Nephron (organoid): ENCODE results near the gene SIK3.

Source experiments
- H3K27ac Mint-ChIP-seq, 3 experiments: 2 replicates each; pipeline ENCODE4 v1.8.0; 2020; ENCODE audit warnings: mixed read lengths in 3 of 3, mild to moderate bottlenecking in 2 of 3, moderate library complexity in 1 of 3
- H3K27me3 Mint-ChIP-seq: 2 replicates; pipeline ENCODE4 v1.8.0; 2021; ENCODE audit warnings: low read depth, mild to moderate bottlenecking, moderate library complexity, mixed read lengths
- H3K36me3 Mint-ChIP-seq: 2 replicates; pipeline ENCODE4 v1.8.0; 2020; ENCODE audit warnings: low read depth, mixed read lengths
- H3K4me1 Mint-ChIP-seq: 2 replicates; pipeline ENCODE4 v1.8.0; 2020; ENCODE audit warnings: mixed read lengths
- H3K4me3 Mint-ChIP-seq, 3 experiments: 2 replicates each; pipeline ENCODE4 v1.8.0; 2020; ENCODE audit warnings: mild to moderate bottlenecking in 3 of 3, mixed read lengths in 3 of 3, moderate library complexity in 2 of 3
- H3K9me3 Mint-ChIP-seq: 2 replicates; pipeline ENCODE4 v1.8.0; 2020; ENCODE audit warnings: mixed read lengths
- TF ChIP-seq, protein P1 (sequence below), 3 experiments: fragments of 200-600 bp; sonication (generic); IDR thresholded peaks; one replicate each; pipeline ENCODE4 v1.5.0; 2021; ENCODE audit warnings: antibody characterized with exemption in 3 of 3; ENCODE audit not compliant: unreplicated experiment in 3 of 3

Gene SIK3

DNA sequence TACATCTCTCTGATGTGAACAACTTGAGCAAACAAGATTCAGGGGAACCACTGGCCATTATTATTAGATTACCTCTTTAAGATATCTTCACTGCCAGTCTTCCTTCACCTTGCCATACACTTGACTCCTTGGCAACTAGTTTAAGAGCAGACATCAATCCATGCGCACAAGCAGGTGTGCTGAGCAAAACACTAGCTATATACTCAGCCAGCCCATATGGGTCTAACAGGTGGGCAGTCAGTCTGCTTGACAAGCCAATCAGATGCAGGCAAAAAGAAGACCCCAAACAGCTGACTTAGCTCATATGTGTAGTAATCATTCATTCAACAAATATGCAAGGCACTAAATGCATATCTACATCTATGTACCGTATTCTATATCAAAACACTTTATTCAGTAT, 101.2 kb downstream of the SIK3 start:
- Mint-ChIP-seq H3K9me3 (no peaks in the 10 kb centered on the region), H3K27me3 (no peaks in the 10 kb centered on the region), H3K4me1 (peaks cover 23% of the 10 kb centered on the region), H3K36me3 (no peaks in the 10 kb centered on the region), H3K27ac (no peak overlapping the region), H3K4me3 (no peak overlapping the region)
- TF ChIP-seq, protein P1, sequence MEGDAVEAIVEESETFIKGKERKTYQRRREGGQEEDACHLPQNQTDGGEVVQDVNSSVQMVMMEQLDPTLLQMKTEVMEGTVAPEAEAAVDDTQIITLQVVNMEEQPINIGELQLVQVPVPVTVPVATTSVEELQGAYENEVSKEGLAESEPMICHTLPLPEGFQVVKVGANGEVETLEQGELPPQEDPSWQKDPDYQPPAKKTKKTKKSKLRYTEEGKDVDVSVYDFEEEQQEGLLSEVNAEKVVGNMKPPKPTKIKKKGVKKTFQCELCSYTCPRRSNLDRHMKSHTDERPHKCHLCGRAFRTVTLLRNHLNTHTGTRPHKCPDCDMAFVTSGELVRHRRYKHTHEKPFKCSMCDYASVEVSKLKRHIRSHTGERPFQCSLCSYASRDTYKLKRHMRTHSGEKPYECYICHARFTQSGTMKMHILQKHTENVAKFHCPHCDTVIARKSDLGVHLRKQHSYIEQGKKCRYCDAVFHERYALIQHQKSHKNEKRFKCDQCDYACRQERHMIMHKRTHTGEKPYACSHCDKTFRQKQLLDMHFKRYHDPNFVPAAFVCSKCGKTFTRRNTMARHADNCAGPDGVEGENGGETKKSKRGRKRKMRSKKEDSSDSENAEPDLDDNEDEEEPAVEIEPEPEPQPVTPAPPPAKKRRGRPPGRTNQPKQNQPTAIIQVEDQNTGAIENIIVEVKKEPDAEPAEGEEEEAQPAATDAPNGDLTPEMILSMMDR (IDR thresholded peaks at IDR 0.05; ENCODE audit: unreplicated experiment in 3 of 3) = no peak

DNA sequence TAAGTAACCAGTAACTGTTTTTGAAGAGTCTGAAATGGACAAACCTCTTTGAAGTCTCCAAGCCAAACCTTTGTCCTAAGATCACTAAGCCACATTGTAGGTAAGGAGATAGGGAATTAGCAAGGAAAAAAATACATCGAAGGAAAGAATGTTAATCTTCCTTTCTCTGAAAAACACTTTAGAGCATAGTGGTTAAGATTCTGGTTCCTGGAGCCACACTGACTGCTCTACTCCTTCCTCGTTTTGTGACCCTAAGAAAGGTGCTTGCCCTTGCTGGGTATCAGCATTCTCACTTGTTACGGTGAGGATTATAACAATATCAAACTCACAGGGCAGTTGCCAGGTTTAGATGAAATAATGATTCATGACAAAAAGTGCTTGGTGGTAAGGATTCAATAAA, 104.0 kb downstream of the SIK3 start:
- Mint-ChIP-seq H3K9me3 (no peaks in the 10 kb centered on the region), H3K36me3 (no peaks in the 10 kb centered on the region), H3K27ac (peak overlapping the region in 2 of 3 experiments; percentile 48 to 88), H3K4me1 (peaks cover 28% of the 10 kb centered on the region), H3K27me3 (no peaks in the 10 kb centered on the region), H3K4me3 (no peak overlapping the region)
- TF ChIP-seq, protein P1 (IDR thresholded peaks at IDR 0.05; ENCODE audit: unreplicated experiment in 3 of 3) = no peak

DNA sequence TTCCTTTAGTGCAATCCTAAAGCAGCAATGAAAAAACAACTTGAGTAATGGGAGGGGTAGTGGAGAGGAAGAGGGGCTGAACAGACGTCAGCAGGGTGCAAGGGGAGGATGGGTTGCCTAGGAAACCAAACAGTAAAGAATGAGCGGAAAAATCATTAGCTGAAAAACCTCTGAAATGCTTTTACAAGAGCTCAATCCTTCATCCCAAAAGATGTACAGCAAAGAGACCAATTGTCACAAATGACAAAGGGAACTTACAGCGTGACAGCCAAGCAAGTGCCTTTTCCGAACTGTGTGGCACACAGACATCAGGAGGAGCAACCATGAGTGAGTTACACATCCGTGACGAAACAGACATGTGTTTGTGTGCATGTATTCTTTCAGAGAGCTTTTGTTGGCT, 104.6 kb downstream of the SIK3 start:
- no peaks in the 10 kb centered on the region for H3K27me3 Mint-ChIP-seq
- H3K4me3 Mint-ChIP-seq = peak overlapping the region in 1 of 3 experiments; percentile 7
- no peaks in the 10 kb centered on the region for H3K36me3 Mint-ChIP-seq
- peak overlapping the region; percentile 16 to 88 (median 48) for H3K27ac Mint-ChIP-seq
- TF ChIP-seq, protein P1 (IDR thresholded peaks at IDR 0.05; ENCODE audit: unreplicated experiment in 3 of 3) = no peak
- peaks cover 33% of the 10 kb centered on the region for H3K4me1 Mint-ChIP-seq
- H3K9me3 Mint-ChIP-seq = no peaks in the 10 kb centered on the region

DNA sequence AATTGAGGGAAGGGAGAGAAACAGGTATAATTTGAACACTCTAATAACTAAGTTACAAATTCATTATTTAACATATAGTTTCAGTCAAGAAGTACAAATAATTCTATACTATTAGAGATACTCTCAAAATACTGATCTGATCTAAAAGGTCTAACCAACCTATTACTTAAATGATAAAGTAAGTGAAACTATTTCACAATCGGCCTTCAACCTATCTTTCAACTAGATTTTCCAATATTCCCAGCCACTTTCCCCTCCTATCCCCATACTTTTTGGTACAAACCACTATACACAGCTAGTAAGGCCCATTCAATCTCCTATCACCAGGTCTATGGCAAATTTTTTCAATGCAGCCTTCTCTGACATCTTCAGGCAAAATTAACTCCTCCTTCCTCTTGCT, 106.7 kb downstream of the SIK3 start:
- H3K27me3 Mint-ChIP-seq = no peaks in the 10 kb centered on the region
- H3K9me3 Mint-ChIP-seq = no peaks in the 10 kb centered on the region
- no peak overlapping the region for H3K4me3 Mint-ChIP-seq
- peak overlapping the region in 1 of 3 experiments; percentile 14 for H3K27ac Mint-ChIP-seq
- peaks cover 33% of the 10 kb centered on the region for H3K4me1 Mint-ChIP-seq
- TF ChIP-seq, protein P1 (IDR thresholded peaks at IDR 0.05; ENCODE audit: unreplicated experiment in 3 of 3) = no peak
- no peaks in the 10 kb centered on the region for H3K36me3 Mint-ChIP-seq

DNA sequence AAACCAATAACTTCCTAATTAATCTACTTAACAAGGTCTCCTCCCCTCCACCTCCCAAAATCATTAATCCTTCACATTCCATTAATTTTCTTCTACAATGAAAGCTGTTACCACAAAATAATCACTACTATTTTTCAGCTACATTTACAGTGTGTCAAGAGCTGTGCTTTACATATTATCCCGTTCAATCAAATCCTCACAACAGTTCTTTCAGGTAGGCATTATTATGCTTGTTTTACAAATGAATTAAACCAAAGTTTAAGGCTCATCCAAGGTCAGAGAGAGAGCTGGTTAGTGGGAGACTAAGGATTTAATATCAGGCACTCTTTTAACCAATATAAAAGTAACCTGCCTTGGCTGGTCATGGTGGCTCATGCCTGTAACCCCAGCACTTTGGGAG, 107.4 kb downstream of the SIK3 start:
- no peaks in the 10 kb centered on the region for H3K27me3 Mint-ChIP-seq
- no peaks in the 10 kb centered on the region for H3K9me3 Mint-ChIP-seq
- TF ChIP-seq, protein P1 (IDR thresholded peaks at IDR 0.05; ENCODE audit: unreplicated experiment in 3 of 3) = no peak
- peaks cover 33% of the 10 kb centered on the region for H3K4me1 Mint-ChIP-seq
- no peaks in the 10 kb centered on the region for H3K36me3 Mint-ChIP-seq
- H3K27ac Mint-ChIP-seq = peak overlapping the region in 2 of 3 experiments; percentile 45 to 85
- peak overlapping the region in 1 of 3 experiments; percentile 1 for H3K4me3 Mint-ChIP-seq

DNA sequence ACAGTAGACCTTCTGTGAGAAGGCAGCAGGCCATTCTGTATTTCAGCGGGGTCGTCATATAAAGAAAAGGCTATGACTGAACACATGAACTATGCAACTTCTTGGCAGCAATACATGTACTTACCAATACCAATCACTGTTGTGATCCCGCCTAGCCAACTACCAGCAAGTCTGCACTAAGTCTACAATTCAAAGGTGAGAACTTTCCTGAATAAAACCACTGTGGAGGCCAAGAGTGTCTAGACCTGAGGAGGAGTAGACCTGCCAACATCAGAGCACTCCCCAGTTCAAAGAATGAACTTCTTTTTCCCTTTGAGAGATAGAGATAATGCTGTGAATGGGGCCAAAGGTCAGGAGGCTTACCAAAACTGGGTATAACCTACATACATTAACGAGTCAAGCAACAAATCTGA, 108.2 kb downstream of the SIK3 start:
- H3K9me3 Mint-ChIP-seq = no peaks in the 10 kb centered on the region
- H3K4me1 Mint-ChIP-seq = peaks cover 33% of the 10 kb centered on the region
- H3K27me3 Mint-ChIP-seq = no peaks in the 10 kb centered on the region
- TF ChIP-seq, protein P1 (IDR thresholded peaks at IDR 0.05; ENCODE audit: unreplicated experiment in 3 of 3) = no peak
- H3K27ac Mint-ChIP-seq = peak overlapping the region in 2 of 3 experiments; percentile 30 to 49
- no peaks in the 10 kb centered on the region for H3K36me3 Mint-ChIP-seq
- no peak overlapping the region for H3K4me3 Mint-ChIP-seq
